ENCODE data around the gene FREY1.

FREY1 gene, protein sequence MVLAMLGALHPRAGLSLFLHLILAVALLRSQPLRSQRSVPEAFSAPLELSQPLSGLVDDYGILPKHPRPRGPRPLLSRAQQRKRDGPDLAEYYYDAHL

DNA sequence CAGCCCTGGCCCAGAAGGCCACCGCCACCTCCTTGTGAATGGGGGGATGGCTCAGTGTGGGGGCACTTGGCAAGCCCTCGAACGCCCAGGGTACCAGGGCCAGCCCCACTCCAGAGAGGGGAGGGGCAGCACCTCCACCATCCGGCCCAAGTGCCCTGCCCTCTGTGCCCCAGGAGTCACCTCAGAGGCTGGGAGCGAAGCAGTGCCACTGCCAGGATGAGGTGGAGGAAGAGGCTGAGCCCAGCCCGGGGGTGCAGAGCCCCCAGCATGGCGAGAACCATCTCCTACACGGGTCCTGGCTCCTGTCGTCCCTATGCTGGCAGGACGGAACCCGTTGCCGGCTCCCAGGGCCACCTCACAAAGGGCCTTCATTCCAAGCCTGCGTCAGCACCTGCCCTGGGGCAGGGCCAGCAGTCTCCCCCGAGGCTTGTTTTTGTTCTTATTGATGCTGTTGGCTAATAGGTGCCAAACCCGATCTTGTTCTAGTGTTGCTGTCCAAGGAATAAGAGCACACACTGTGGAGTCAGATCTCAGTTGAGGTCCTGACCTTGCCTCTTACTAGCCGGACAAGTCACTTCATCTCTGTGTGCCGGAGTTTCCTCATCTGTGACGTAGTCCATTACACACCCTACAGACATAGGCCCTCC is at the start of gene FREY1:
Gene FREY1 (minus strand): TSS at position 307 of the 647 bp plus-strand sequence. CDS start 26 bp downstream, at position 281.
- ChIA-PET POLR2A (no interaction called here), CTCF (no interaction called here)
- no peak within 1 kb of the TSS for H3K4me3 ChIP-seq (ENCODE audit: low read depth, low read length)
- DNase-seq (ENCODE audit: low read depth, low spot score), result no peak
- TF ChIP-seq CTCF (IDR thresholded peaks at IDR 0.05; ENCODE audit: insufficient read depth, low read length, missing control alignments), result no peak

GRCh38 chr11:45949992-45950407 is 42.9 kb upstream of the FREY1 start:
- no peak overlapping the region for H3K4me3 ChIP-seq (ENCODE audit: low read depth, low read length)
- DNase-seq (ENCODE audit: low read depth, low spot score), result no peak
- CTCF ChIA-PET, result interaction anchor here (0.8 to 11.7 kb wide), 5 partner anchors 9 to 78 kb away, joined by 3 to 122 read pairs (median 4); no protein-coding TSS in a partner anchor
- TF ChIP-seq CTCF (IDR thresholded peaks at IDR 0.05; ENCODE audit: insufficient read depth, low read length, missing control alignments), result no peak
- POLR2A ChIA-PET, result no interaction called here

DNA sequence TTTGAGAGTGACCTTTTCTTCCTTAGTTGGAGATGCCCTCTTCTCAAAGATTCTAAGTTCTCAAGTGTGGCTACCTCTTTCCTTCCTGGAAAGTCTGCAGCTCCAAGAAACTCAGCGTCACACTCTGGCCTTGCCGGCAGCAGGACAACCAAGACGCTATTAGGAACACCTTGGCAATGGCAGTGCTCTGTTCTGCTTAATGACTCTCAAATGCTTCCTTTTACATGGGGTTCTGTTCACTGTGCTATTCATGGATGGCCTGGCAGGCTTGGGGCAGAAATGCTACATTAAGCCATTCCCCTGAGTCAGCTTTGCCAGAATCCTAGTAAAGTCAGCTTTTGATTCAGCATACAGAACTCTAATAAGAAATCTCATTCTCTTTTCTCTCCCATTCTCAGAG is 41.3 kb upstream of the FREY1 start:
- POLR2A ChIA-PET, result no interaction called here
- DNase-seq (ENCODE audit: low read depth, low spot score), result no peak
- CTCF ChIA-PET, result interaction anchor here (0.8 to 11.7 kb wide), 4 partner anchors 12 to 58 kb away, joined by 3 to 122 read pairs (median 4); no protein-coding TSS in a partner anchor
- no peak for TF ChIP-seq CTCF (IDR thresholded peaks at IDR 0.05; ENCODE audit: insufficient read depth, low read length, missing control alignments)
- H3K4me3 ChIP-seq (ENCODE audit: low read depth, low read length), result no peak overlapping the region

- H3K4me3 ChIP-seq (ENCODE audit: low read depth, low read length), result no peak overlapping the region
- POLR2A ChIA-PET, result no interaction called here
- CTCF ChIA-PET, result interaction anchor here (0.8 to 11.7 kb wide), 3 partner anchors 12 to 59 kb away, joined by 3 to 122 read pairs (median 4); no protein-coding TSS in a partner anchor
- no peak for DNase-seq (ENCODE audit: low read depth, low spot score)
- TF ChIP-seq CTCF (IDR thresholded peaks at IDR 0.05; ENCODE audit: insufficient read depth, low read length, missing control alignments), result no peak
These were observed 40.8 kb upstream of the FREY1 start for GRCh38 chr11:45947885-45948284.

GRCh38 chr11:45945397-45945999 is 38.4 kb upstream of the FREY1 start:
- CTCF ChIA-PET, result interaction anchor here (0.7 to 11.7 kb wide), 2 partner anchors 19 to 61 kb away, joined by 3 to 122 read pairs; no protein-coding TSS in a partner anchor

More at GRCh38 chr11:45945397-45945999, 38.4 kb upstream of the FREY1 start:
- no peak for TF ChIP-seq CTCF (IDR thresholded peaks at IDR 0.05; ENCODE audit: insufficient read depth, low read length, missing control alignments)
- H3K4me3 ChIP-seq (ENCODE audit: low read depth, low read length), result no peak overlapping the region
- DNase-seq (ENCODE audit: low read depth, low spot score), result no peak
- POLR2A ChIA-PET, result no interaction called here

Measured in AG04449 (cell line).